H9 (cell line): ENCODE measurements around the gene CAMK2B. TPM values are rescaled to one million over a fixed set of nuclear protein-coding genes. Genes with fewer than 3 reads are reported as not detected.

ENCODE experiments used
- DNase-seq: peaks from one replicate; pipeline ENCODE4 v3.0.0-alpha.2; 2017
- H2AFZ ChIP-seq: one replicate; pipeline ENCODE4 v1.6.1; 2013; ENCODE audit warnings: mild to moderate bottlenecking, low read length, control low read depth, moderate library complexity
- H2AK5ac ChIP-seq: 2 replicates; pipeline ENCODE4 v1.6.1; 2013; ENCODE audit warnings: low read length, control low read depth, mixed read lengths; ENCODE audit not compliant: insufficient read length
- H2BK120ac ChIP-seq: one replicate; pipeline ENCODE4 v1.6.1; 2013; ENCODE audit warnings: low read depth, mild to moderate bottlenecking, low read length, control low read depth, inconsistent platforms; ENCODE audit not compliant: poor library complexity, severe bottlenecking
- H2BK12ac ChIP-seq: 2 replicates; pipeline ENCODE4 v1.6.1; 2013; ENCODE audit warnings: low read length, control low read depth, mixed read lengths, low read depth; ENCODE audit not compliant: insufficient read length
- H2BK15ac ChIP-seq: 2 replicates; pipeline ENCODE4 v1.6.1; 2013; ENCODE audit warnings: low read depth, low read length, control low read depth
- H2BK20ac ChIP-seq: one replicate; pipeline ENCODE4 v1.6.1; 2013; ENCODE audit warnings: low read depth, mild to moderate bottlenecking, low read length, control low read depth, inconsistent platforms; ENCODE audit not compliant: poor library complexity, severe bottlenecking
- H2BK5ac ChIP-seq: 2 replicates; pipeline ENCODE4 v1.6.1; 2013; ENCODE audit warnings: low read length, control low read depth, mixed read lengths; ENCODE audit not compliant: insufficient read length
- H3K14ac ChIP-seq: 2 replicates; pipeline ENCODE4 v1.6.1; 2013; ENCODE audit warnings: low read length, control low read depth; ENCODE audit not compliant: insufficient read depth
- H3K18ac ChIP-seq: 2 replicates; pipeline ENCODE4 v1.6.1; 2013; ENCODE audit warnings: low read depth, mild to moderate bottlenecking, mixed read lengths, low read length, control low read depth; ENCODE audit not compliant: insufficient read length
- H3K23ac ChIP-seq: 2 replicates; pipeline ENCODE4 v1.6.1; 2013; ENCODE audit warnings: low read length, control low read depth, mixed read lengths, low read depth; ENCODE audit not compliant: insufficient read length
- H3K23me2 ChIP-seq: 2 replicates; pipeline ENCODE4 v1.6.1; 2013; ENCODE audit warnings: low read depth, mild to moderate bottlenecking, mixed read lengths, low read length, control low read depth; ENCODE audit not compliant: insufficient read length, poor library complexity, severe bottlenecking
- H3K27ac ChIP-seq: 2 replicates; pipeline ENCODE4 v1.5.1; 2013; ENCODE audit warnings: low read length, control low read depth, mixed read lengths, low read depth; ENCODE audit not compliant: insufficient read length
- H3K27me3 ChIP-seq: 2 replicates; pipeline ENCODE4 v1.6.1; 2013; ENCODE audit warnings: low read length, control low read depth, inconsistent platforms; ENCODE audit not compliant: insufficient read depth
- H3K4ac ChIP-seq: 2 replicates; pipeline ENCODE4 v1.6.1; 2013; ENCODE audit warnings: low read depth, mild to moderate bottlenecking, control low read depth, inconsistent platforms, low read length, moderate library complexity
- H3K4me1 ChIP-seq: 2 replicates; pipeline ENCODE4 v1.6.1; 2013; ENCODE audit warnings: low read length, control low read depth, inconsistent platforms; ENCODE audit not compliant: insufficient read depth
- H3K4me2 ChIP-seq: 2 replicates; pipeline ENCODE4 v1.6.1; 2013; ENCODE audit warnings: low read length, control low read depth, mixed read lengths; ENCODE audit not compliant: insufficient read length, insufficient read depth
- H3K56ac ChIP-seq: 2 replicates; pipeline ENCODE4 v1.6.1; 2013; ENCODE audit warnings: low read depth, mild to moderate bottlenecking, mixed read lengths, low read length, control low read depth; ENCODE audit not compliant: insufficient read length
- H3K79me1 ChIP-seq: 2 replicates; pipeline ENCODE4 v1.6.1; 2013; ENCODE audit warnings: low read depth, mild to moderate bottlenecking, moderate library complexity, low read length, control low read depth, inconsistent platforms; ENCODE audit not compliant: insufficient read depth, poor library complexity, severe bottlenecking
- H3K79me2 ChIP-seq: 2 replicates; pipeline ENCODE4 v1.6.1; 2013; ENCODE audit warnings: low read length, control low read depth, inconsistent platforms; ENCODE audit not compliant: insufficient read depth
- H3K9ac ChIP-seq: 2 replicates; pipeline ENCODE4 v1.6.1; 2013; ENCODE audit warnings: low read length, control low read depth, mixed read lengths; ENCODE audit not compliant: insufficient read length; ENCODE audit errors: extremely low read depth
- H3K9me3 ChIP-seq: one replicate; pipeline ENCODE4 v1.6.1; 2013; ENCODE audit warnings: low read depth, low read length, inconsistent platforms; ENCODE audit not compliant: control insufficient read depth
- H3T11ph ChIP-seq: one replicate; pipeline ENCODE4 v1.6.1; 2013; ENCODE audit warnings: mild to moderate bottlenecking, low read length, control low read depth, inconsistent platforms
- H4K20me1 ChIP-seq: one replicate; pipeline ENCODE4 v1.6.1; 2013; ENCODE audit not compliant: control insufficient read depth, insufficient read length, insufficient read depth
- H4K5ac ChIP-seq: 2 replicates; pipeline ENCODE4 v1.6.1; 2013; ENCODE audit warnings: low read depth, mild to moderate bottlenecking, mixed read lengths, low read length, control low read depth; ENCODE audit not compliant: insufficient read length
- H4K8ac ChIP-seq: replicated peaks from 2 replicates; pipeline ENCODE4 v1.6.1; 2013; ENCODE audit warnings: low read length, control low read depth, mixed read lengths, low read depth; ENCODE audit not compliant: insufficient read length
- H4K91ac ChIP-seq: 2 replicates; pipeline ENCODE4 v1.6.1; 2013; ENCODE audit warnings: low read depth, mild to moderate bottlenecking, moderate library complexity, mixed read lengths, low read length, control low read depth; ENCODE audit not compliant: insufficient read length
- H3K27ac Mint-ChIP-seq, 3 experiments: 2 replicates in 2 of 3; 3 replicates in 1 of 3; pipeline ENCODE4 v1.8.0; 2020 to 2021; ENCODE audit warnings: mixed read lengths in 3 of 3, mild to moderate bottlenecking in 1 of 3, moderate library complexity in 1 of 3
- H3K27me3 Mint-ChIP-seq: 2 replicates; pipeline ENCODE4 v1.8.0; 2021; ENCODE audit warnings: low read depth, mild to moderate bottlenecking, moderate library complexity, mixed read lengths
- H3K36me3 Mint-ChIP-seq, 3 experiments: 2 replicates in 2 of 3; 3 replicates in 1 of 3; pipeline ENCODE4 v1.8.0; 2020 to 2021; ENCODE audit warnings: low read depth in 3 of 3, mixed read lengths in 3 of 3; ENCODE audit not compliant: insufficient read depth in 1 of 3
- H3K4me1 Mint-ChIP-seq, 2 experiments: 2 replicates each; pipeline ENCODE4 v1.8.0; 2020; ENCODE audit warnings: mixed read lengths in 2 of 2
- H3K4me3 Mint-ChIP-seq, 2 experiments: 2 replicates in 1 of 2; 3 replicates in 1 of 2; pipeline ENCODE4 v1.8.0; 2020 to 2021; ENCODE audit warnings: mild to moderate bottlenecking in 2 of 2, mixed read lengths in 2 of 2, moderate library complexity in 1 of 2
- H3K9me3 Mint-ChIP-seq, 2 experiments: 2 replicates in 1 of 2; 3 replicates in 1 of 2; pipeline ENCODE4 v1.8.0; 2020; ENCODE audit warnings: mild to moderate bottlenecking in 2 of 2, mixed read lengths in 2 of 2, moderate library complexity in 1 of 2
- CTCF ChIP-seq: fragments of 200-600 bp; sonication (generic); conservative IDR thresholded peaks from 3 replicates; pipeline ENCODE4 v1.8.0; 2021; ENCODE audit warnings: antibody characterized with exemption, mild to moderate bottlenecking
- WGBS: extraction: QIAGEN DNeasy Blood & Tissue Kit; methylation state at CpG from one replicate; pipeline ENCODE4 v1.1.7; 2013; ENCODE audit warnings: missing lambda C conversion rate, low lambda C conversion rate, mixed read lengths; ENCODE audit not compliant: insufficient read length; ENCODE audit errors: extremely low coverage; 5-methylcytosine and 5-hydroxymethylcytosine counted together
- total RNA-seq: library from RNA; stranded (reverse); gene quantifications from 2 replicates; pipeline ENCODE4 v1.2.1, GENCODE V29; 2021

The CAMK2B gene
- total RNA-seq, 1 experiment from 2014 or later: 0.17 TPM

GRCh38 chr7:44267178-44267577, 58.2 kb downstream of the CAMK2B start:
- Mint-ChIP-seq H3K4me1 (peaks cover 0 to 15% of the 10 kb centered on the region in 2 experiments; a peak in 2 of 4 replicates), H3K27ac (no peak overlapping the region), H3K36me3 (no peaks in the 10 kb centered on the region), H3K9me3 (no peaks in the 10 kb centered on the region; a peak in 1 of 5 replicates), H3K27me3 (peaks cover 37% of the 10 kb centered on the region), H3K4me3 (no peak overlapping the region)
- Histone ChIP-seq H3K27ac (no peak overlapping the region), H3K4ac (no peak overlapping the region), H3T11ph (no peak overlapping the region), H3K27me3 (peaks cover 1% of the 10 kb centered on the region; the same call in 1 of the 2 replicates), H3K23me2 (no peaks in the 10 kb centered on the region), H2BK12ac (no peak overlapping the region), H2BK15ac (no peak overlapping the region), H3K79me1 (no peaks in the 10 kb centered on the region), H3K18ac (no peak overlapping the region), H4K20me1 (no peaks in the 10 kb centered on the region), H3K79me2 (no peaks in the 10 kb centered on the region), H3K14ac (no peak overlapping the region), H3K9me3 (no peaks in the 10 kb centered on the region), H3K4me2 (no peak overlapping the region), H2BK5ac (no peak overlapping the region), H2BK20ac (no peak overlapping the region), H2BK120ac (no peak overlapping the region), H4K5ac (no peak overlapping the region), H3K23ac (no peak overlapping the region), H2AK5ac (no peak overlapping the region), H4K8ac (no peak overlapping the region), H4K91ac (no peak overlapping the region), H3K56ac (no peak overlapping the region), H3K9ac (no peak overlapping the region), H2AFZ (no peak overlapping the region), H3K4me1 (no peaks in the 10 kb centered on the region; the same call in 1 of the 2 replicates)
- WGBS: no CpG with 5 or more reads among the region's 3 CpGs
- no peak for TF ChIP-seq CTCF
- no peak for DNase-seq
